ENCODE data around the gene FAM200B.

- TF ChIP-seq YY1 (IDR thresholded peaks at IDR 0.05; ENCODE audit: low read depth), result no peak
- TF ChIP-seq EGR1 (IDR thresholded peaks at IDR 0.05), result no peak
- TF ChIP-seq USF1 (IDR thresholded peaks at IDR 0.05), result no peak
- no peak for TF ChIP-seq NFIC (IDR thresholded peaks at IDR 0.05)
- no peak for TF ChIP-seq EP300 (IDR thresholded peaks at IDR 0.05; ENCODE audit: borderline replicate concordance)
- TF ChIP-seq MAX (IDR thresholded peaks at IDR 0.05), result no peak
- TF ChIP-seq REST (IDR thresholded peaks at IDR 0.05; ENCODE audit: low read depth), result no peak
- no peak for TF ChIP-seq CEBPB (IDR thresholded peaks at IDR 0.05)
- TF ChIP-seq CREB1 (IDR thresholded peaks at IDR 0.05; ENCODE audit: low read depth), result no peak
- no peak for TF ChIP-seq TAF1 (IDR thresholded peaks at IDR 0.05; ENCODE audit: low read depth)
- no peak for TF ChIP-seq TEAD4 (IDR thresholded peaks at IDR 0.05)
Observed at GRCh38 chr4:15691346-15692135, 9.9 kb downstream of the FAM200B start.
